SK-N-MC (cell line): ENCODE results near the gene XXYLT1.

Experiments used
- EZH2 ChIP-seq: fragments of 200-600 bp; sonication (generic); IDR thresholded peaks from one replicate; pipeline ENCODE4 v1.6.1; 2017; ENCODE audit warnings: antibody characterized with exemption
- FOXP2 ChIP-seq: optimal IDR thresholded peaks from 2 replicates; pipeline ENCODE3; 2011; ENCODE audit warnings: mild to moderate bottlenecking, moderate library complexity; ENCODE audit not compliant: insufficient read depth; ENCODE audit errors: extremely low read length, control extremely low read depth
- POLR2AphosphoS5 ChIP-seq: IDR thresholded peaks from 2 replicates; pipeline ENCODE4 v1.6.1; 2012; ENCODE audit warnings: mild to moderate bottlenecking, low read depth, low read length, borderline replicate concordance

DNA sequence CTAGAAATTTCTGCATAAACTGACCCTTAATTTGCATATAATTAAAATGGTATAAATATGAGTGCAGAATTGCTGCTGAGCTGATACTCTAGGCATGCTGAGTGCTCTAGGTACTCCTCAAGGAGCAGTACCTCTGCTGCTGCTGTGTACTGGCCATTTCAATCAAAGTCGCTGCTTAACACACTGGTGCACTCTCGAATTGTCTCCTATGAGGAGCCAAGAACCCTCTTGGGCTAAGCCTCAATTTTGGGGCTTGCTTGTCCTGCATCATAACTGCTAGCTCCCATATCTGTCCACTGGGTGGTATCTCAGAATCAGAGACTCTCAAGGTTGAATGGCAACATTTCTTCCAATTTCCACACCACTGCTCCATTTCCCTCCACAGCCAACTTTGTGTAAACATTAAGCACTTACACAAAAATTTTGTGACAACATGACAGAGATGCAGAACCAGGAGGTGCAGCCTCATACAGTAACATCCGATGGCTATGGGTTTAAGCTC lies 82.5 kb downstream of the XXYLT1 start:
- TF ChIP-seq EZH2 (no peak), POLR2AphosphoS5 (no peak), FOXP2 (no peak)
